HepG2 (cell line): ENCODE measurements around the gene PTX4. TPM values are rescaled to one million over a fixed set of nuclear protein-coding genes. Genes with fewer than 3 reads are reported as not detected.
A peak's percentile ranks its signal among the peaks of the same experiment; 100 is the strongest.

Experiments used
- CHD4 ChIP-seq: fragments of 200-600 bp; sonication (generic); IDR thresholded peaks from 2 replicates; pipeline ENCODE4 v1.7.0; 2017; ENCODE audit warnings: mild to moderate bottlenecking, low read length, borderline replicate concordance
- ELF3 ChIP-seq: IDR thresholded peaks from 2 replicates; pipeline ENCODE4 v1.6.1; 2016; ENCODE audit warnings: missing genetic modification reagents, missing compliant biosample characterization
- GPN1 ChIP-seq: sonication (generic); formaldehyde crosslinking; IDR thresholded peaks from 2 replicates; pipeline ENCODE4 v1.5.1; 2020; ENCODE audit warnings: missing genetic modification reagents, borderline replicate concordance
- HOXA5 ChIP-seq: sonication (generic); formaldehyde crosslinking; IDR thresholded peaks from 2 replicates; pipeline ENCODE4 v1.4.0; 2020; ENCODE audit warnings: missing genetic modification reagents
- NAIF1 ChIP-seq: sonication (generic); formaldehyde crosslinking; IDR thresholded peaks from 2 replicates; pipeline ENCODE4 v1.5.0; 2020; ENCODE audit warnings: mild to moderate bottlenecking, missing genetic modification reagents, borderline replicate concordance
- SIN3A ChIP-seq: IDR thresholded peaks from 2 replicates; pipeline ENCODE4 v1.6.1; 2011; ENCODE audit warnings: low read depth, mild to moderate bottlenecking, control low read depth, low read length, borderline replicate concordance
- SP5 ChIP-seq: IDR thresholded peaks from 2 replicates; pipeline ENCODE4 v1.6.1; 2016; ENCODE audit warnings: low read depth, borderline replicate concordance
- YEATS4 ChIP-seq: sonication (generic); formaldehyde crosslinking; IDR thresholded peaks from 2 replicates; pipeline ENCODE4 v1.4.0; 2020; ENCODE audit warnings: missing genetic modification reagents, borderline replicate concordance
- ZKSCAN1 ChIP-seq: fragments of 150-350 bp; IDR thresholded peaks from 2 replicates; pipeline ENCODE4 v1.6.1; 2014; ENCODE audit warnings: low read length
- ZNF432 ChIP-seq: sonication (generic); formaldehyde crosslinking; IDR thresholded peaks from 2 replicates; pipeline ENCODE4 v1.5.0; 2020; ENCODE audit warnings: missing genetic modification reagents, mild to moderate bottlenecking, borderline replicate concordance
- ZNF564 ChIP-seq: sonication (generic); formaldehyde crosslinking; IDR thresholded peaks from 2 replicates; pipeline ENCODE4 v1.8.1; 2023; ENCODE audit warnings: mild to moderate bottlenecking, missing genetic modification reagents
- ZNF7 ChIP-seq: IDR thresholded peaks from 2 replicates; pipeline ENCODE4 v1.6.1; 2016; ENCODE audit warnings: missing biosample characterization, missing genetic modification reagents
- ZNF766 ChIP-seq: sonication (generic); formaldehyde crosslinking; IDR thresholded peaks from 2 replicates; pipeline ENCODE4 v1.5.0; 2020; ENCODE audit warnings: missing genetic modification reagents, borderline replicate concordance
- ZNF775 ChIP-seq: sonication (generic); formaldehyde crosslinking; IDR thresholded peaks from 2 replicates; pipeline ENCODE4 v1.4.0; 2020; ENCODE audit warnings: missing genetic modification reagents, mild to moderate bottlenecking, moderate library complexity, borderline replicate concordance
- ZSCAN29 ChIP-seq: sonication (generic); formaldehyde crosslinking; conservative IDR thresholded peaks from 2 replicates; pipeline ENCODE4 v1.4.0; 2020; ENCODE audit warnings: mild to moderate bottlenecking, missing genetic modification reagents
- polyA plus RNA-seq, 8 experiments: library from polyadenylated mRNA; depleted of rRNA in 3 of 8; stranded (reverse) in 7 of 8; unstranded in 1 of 8; fragments of >200 nt; fragmentation: Illumina TruSeq in 4 of 8; extraction: Trizol in 4 of 8; gene quantifications; 2 replicates each; pipeline versions ENCODE4 v1.2.1 to v1.2.3, GENCODE V29; 2011 to 2016; ENCODE audit warnings: low read depth in 4 of 8, missing spikeins in 1 of 8, mixed read lengths in 1 of 8; ENCODE audit not compliant: insufficient read depth in 1 of 8
- total RNA-seq, 5 experiments: library from RNA; depleted of rRNA; stranded (reverse); fragments of >200 nt; fragmentation: Illumina TruSeq; extraction: Trizol; gene quantifications; 2 replicates each; pipeline ENCODE4 v1.2.3, GENCODE V29; 2016; ENCODE audit warnings: low read depth in 1 of 5
- TF ChIP-seq, protein P1 (sequence below): sonication (generic); formaldehyde crosslinking; IDR thresholded peaks from 2 replicates; pipeline ENCODE4 v1.9.0; 2022; ENCODE audit warnings: low read depth, missing genetic modification reagents
- TF ChIP-seq, protein P2 (sequence below): sonication (generic); formaldehyde crosslinking; IDR thresholded peaks from 2 replicates; pipeline ENCODE4 v1.4.0; 2020; ENCODE audit warnings: missing genetic modification reagents
- TF ChIP-seq, protein P3 (sequence below): sonication (generic); formaldehyde crosslinking; IDR thresholded peaks from 2 replicates; pipeline ENCODE4 v1.4.0; 2020; ENCODE audit warnings: missing genetic modification reagents
- TF ChIP-seq, protein P4 (sequence below): sonication (generic); formaldehyde crosslinking; IDR thresholded peaks from 2 replicates; pipeline ENCODE4 v1.4.0; 2020; ENCODE audit warnings: missing genetic modification reagents, mild to moderate bottlenecking, borderline replicate concordance

The PTX4 gene
- total and polyA plus RNA-seq, 2 of the 13 experiments (the other 11 are each of a cell fraction or from before 2014, with no cell fraction given): 0.04 TPM; not detected in 1

DNA sequence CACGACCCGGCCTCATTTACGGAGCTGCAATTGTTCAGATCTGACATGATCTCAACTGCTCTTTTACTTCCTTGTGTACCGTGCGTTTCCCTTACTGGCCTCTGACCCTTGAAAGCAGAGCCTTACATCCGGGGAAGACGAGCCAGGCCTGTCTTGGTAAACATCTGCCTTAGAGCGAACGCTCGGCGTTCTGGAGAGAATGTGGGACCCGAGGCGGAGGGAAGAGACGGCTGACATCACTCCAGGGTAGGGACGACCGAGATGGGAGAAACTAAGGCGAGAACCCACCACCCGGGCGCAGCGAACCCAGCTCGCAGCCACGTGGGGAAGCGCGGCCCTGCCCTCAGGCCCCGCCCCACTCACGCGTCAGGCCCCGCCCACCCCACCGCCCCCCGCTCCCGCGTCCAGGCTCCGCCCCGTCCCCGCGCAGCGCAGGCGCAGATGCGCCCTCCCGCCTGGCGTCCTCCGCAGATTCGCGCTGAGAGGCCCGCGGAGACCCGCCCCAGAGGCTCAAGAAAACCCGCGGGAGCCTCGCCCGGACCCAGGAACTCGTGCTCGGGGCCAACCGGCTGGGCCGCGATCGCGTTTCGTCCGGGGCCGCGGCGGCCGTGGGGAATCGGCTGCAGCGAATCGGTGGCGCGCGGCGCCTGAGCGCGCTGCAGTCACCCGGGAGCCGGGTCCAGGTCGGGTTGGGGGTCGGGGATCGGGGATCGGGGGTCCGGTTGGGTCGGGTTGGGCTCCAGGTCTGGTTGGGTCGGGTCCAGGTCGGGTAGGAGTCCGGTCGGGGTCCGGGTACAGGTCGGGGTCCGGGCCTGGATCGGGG lies 4.4 kb upstream of the PTX4 start, which contains the start of gene TELO2 (continued):
- TF ChIP-seq SP5 (CRISPR knock-in tag): 0 out of 2 replicates have a peak, but pooled peaks have one; percentile 9
- peak; percentile 64; the same call in 1 of the 2 replicates for TF ChIP-seq ZNF564 (CRISPR knock-in tag)
- TF ChIP-seq ZSCAN29: 0 out of 2 replicates have a peak, but pooled peaks have one; percentile 23
- peak; percentile 86 for TF ChIP-seq YEATS4 (CRISPR knock-in tag)
- TF ChIP-seq ZNF766: no peak; the same call in 1 of the 2 replicates
- TF ChIP-seq SIN3A: peak; percentile 91; the same call in 1 of the 2 replicates
- TF ChIP-seq, protein P1, sequence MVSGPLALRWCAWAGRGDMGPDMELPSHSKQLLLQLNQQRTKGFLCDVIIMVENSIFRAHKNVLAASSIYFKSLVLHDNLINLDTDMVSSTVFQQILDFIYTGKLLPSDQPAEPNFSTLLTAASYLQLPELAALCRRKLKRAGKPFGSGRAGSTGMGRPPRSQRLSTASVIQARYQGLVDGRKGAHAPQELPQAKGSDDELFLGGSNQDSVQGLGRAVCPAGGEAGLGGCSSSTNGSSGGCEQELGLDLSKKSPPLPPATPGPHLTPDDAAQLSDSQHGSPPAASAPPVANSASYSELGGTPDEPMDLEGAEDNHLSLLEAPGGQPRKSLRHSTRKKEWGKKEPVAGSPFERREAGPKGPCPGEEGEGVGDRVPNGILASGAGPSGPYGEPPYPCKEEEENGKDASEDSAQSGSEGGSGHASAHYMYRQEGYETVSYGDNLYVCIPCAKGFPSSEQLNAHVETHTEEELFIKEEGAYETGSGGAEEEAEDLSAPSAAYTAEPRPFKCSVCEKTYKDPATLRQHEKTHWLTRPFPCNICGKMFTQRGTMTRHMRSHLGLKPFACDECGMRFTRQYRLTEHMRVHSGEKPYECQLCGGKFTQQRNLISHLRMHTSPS (CRISPR knock-in tag): no peak
- TF ChIP-seq, protein P2, sequence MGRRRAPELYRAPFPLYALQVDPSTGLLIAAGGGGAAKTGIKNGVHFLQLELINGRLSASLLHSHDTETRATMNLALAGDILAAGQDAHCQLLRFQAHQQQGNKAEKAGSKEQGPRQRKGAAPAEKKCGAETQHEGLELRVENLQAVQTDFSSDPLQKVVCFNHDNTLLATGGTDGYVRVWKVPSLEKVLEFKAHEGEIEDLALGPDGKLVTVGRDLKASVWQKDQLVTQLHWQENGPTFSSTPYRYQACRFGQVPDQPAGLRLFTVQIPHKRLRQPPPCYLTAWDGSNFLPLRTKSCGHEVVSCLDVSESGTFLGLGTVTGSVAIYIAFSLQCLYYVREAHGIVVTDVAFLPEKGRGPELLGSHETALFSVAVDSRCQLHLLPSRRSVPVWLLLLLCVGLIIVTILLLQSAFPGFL (CRISPR knock-in tag): no peak
- TF ChIP-seq ZNF7 (CRISPR knock-in tag): no peak
- no peak for TF ChIP-seq HOXA5
- TF ChIP-seq, protein P3, sequence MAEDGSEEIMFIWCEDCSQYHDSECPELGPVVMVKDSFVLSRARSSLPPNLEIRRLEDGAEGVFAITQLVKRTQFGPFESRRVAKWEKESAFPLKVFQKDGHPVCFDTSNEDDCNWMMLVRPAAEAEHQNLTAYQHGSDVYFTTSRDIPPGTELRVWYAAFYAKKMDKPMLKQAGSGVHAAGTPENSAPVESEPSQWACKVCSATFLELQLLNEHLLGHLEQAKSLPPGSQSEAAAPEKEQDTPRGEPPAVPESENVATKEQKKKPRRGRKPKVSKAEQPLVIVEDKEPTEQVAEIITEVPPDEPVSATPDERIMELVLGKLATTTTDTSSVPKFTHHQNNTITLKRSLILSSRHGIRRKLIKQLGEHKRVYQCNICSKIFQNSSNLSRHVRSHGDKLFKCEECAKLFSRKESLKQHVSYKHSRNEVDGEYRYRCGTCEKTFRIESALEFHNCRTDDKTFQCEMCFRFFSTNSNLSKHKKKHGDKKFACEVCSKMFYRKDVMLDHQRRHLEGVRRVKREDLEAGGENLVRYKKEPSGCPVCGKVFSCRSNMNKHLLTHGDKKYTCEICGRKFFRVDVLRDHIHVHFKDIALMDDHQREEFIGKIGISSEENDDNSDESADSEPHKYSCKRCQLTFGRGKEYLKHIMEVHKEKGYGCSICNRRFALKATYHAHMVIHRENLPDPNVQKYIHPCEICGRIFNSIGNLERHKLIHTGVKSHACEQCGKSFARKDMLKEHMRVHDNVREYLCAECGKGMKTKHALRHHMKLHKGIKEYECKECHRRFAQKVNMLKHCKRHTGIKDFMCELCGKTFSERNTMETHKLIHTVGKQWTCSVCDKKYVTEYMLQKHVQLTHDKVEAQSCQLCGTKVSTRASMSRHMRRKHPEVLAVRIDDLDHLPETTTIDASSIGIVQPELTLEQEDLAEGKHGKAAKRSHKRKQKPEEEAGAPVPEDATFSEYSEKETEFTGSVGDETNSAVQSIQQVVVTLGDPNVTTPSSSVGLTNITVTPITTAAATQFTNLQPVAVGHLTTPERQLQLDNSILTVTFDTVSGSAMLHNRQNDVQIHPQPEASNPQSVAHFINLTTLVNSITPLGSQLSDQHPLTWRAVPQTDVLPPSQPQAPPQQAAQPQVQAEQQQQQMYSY (CRISPR knock-in tag): no peak
- no peak for TF ChIP-seq CHD4
- TF ChIP-seq, protein P4, sequence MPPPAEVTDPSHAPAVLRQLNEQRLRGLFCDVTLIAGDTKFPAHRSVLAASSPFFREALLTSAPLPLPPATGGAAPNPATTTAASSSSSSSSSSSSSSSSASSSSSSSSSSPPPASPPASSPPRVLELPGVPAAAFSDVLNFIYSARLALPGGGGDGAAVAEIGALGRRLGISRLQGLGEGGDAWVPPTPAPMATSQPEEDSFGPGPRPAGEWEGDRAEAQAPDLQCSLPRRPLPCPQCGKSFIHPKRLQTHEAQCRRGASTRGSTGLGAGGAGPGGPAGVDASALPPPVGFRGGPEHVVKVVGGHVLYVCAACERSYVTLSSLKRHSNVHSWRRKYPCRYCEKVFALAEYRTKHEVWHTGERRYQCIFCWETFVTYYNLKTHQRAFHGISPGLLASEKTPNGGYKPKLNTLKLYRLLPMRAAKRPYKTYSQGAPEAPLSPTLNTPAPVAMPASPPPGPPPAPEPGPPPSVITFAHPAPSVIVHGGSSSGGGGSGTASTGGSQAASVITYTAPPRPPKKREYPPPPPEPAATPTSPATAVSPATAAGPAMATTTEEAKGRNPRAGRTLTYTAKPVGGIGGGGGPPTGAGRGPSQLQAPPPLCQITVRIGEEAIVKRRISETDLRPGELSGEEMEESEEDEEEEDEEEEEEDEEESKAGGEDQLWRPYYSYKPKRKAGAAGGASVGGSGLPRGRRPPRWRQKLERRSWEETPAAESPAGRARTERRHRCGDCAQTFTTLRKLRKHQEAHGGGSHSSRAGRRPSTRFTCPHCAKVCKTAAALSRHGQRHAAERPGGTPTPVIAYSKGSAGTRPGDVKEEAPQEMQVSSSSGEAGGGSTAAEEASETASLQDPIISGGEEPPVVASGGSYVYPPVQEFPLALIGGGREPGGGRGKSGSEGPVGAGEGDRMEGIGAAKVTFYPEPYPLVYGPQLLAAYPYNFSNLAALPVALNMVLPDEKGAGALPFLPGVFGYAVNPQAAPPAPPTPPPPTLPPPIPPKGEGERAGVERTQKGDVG (CRISPR knock-in tag): no peak
- TF ChIP-seq GPN1 (CRISPR knock-in tag): no peak
- peak; percentile 80 for TF ChIP-seq ELF3 (CRISPR knock-in tag)
- no peak for TF ChIP-seq ZNF775
- no peak for TF ChIP-seq NAIF1
- no peak for TF ChIP-seq ZKSCAN1
- no peak for TF ChIP-seq ZNF432 (CRISPR knock-in tag)
